Aorta (tissue), 5 donors: Measurements from ENCODE around the gene FDXR. TPM values are rescaled to one million over a fixed set of nuclear protein-coding genes. Genes with fewer than 3 reads are reported as not detected.

ENCODE experiments used
- ATAC-seq: fragments of 200-7000 bp; cut with Tn5 transposase; one replicate; pipeline ENCODE4 v1.9.1; 2022; ENCODE audit warnings: moderate library complexity; ENCODE audit not compliant: low FRiP score
- DNase-seq, 2 donors: peaks; one replicate each; pipeline ENCODE4 v3.0.0-alpha.2; 2020
- H3K27ac ChIP-seq, 2 donors: one replicate each; pipeline ENCODE4 v1.5.1; 2013; ENCODE audit warnings: low read length in 2 of 2, mild to moderate bottlenecking in 2 of 2, moderate library complexity in 2 of 2, control low read depth in 1 of 2, inconsistent platforms in 1 of 2, low read depth in 1 of 2
- H3K27me3 ChIP-seq, 2 donors: one replicate each; pipeline ENCODE4 v1.6.1; 2013; ENCODE audit warnings: control low read depth in 1 of 2, low read length in 1 of 2, mild to moderate bottlenecking in 1 of 2, moderate library complexity in 1 of 2; ENCODE audit not compliant: insufficient read depth in 2 of 2, control insufficient read depth in 1 of 2
- H3K36me3 ChIP-seq, 2 donors: one replicate each; pipeline ENCODE4 v1.6.1; 2013; ENCODE audit warnings: control low read depth in 1 of 2, low read length in 1 of 2, mild to moderate bottlenecking in 1 of 2; ENCODE audit not compliant: insufficient read depth in 2 of 2, control insufficient read depth in 1 of 2
- H3K4me1 ChIP-seq, 2 donors: one replicate each; pipeline ENCODE4 v1.6.1; 2013; ENCODE audit warnings: low read length in 2 of 2, control low read depth in 1 of 2, mild to moderate bottlenecking in 1 of 2, moderate library complexity in 1 of 2; ENCODE audit not compliant: insufficient read depth in 2 of 2, control insufficient read depth in 1 of 2
- H3K4me3 ChIP-seq, 2 donors: one replicate each; pipeline ENCODE4 v1.5.1; 2013; ENCODE audit warnings: low read length in 2 of 2, control low read depth in 1 of 2, mild to moderate bottlenecking in 1 of 2
- H3K9me3 ChIP-seq: one replicate; pipeline ENCODE4 v1.6.1; 2013; ENCODE audit warnings: mild to moderate bottlenecking, low read length; ENCODE audit not compliant: control insufficient read depth
- WGBS, 2 donors: extraction: QIAGEN DNeasy Blood & Tissue Kit; methylation state at CpG; one replicate each; pipeline ENCODE4 v1.1.7; 2013; 5-methylcytosine and 5-hydroxymethylcytosine counted together
- intact Hi-C, 2 donors: fragments of 100-400 bp; cut with DNase I; formaldehyde crosslinking; loops; one replicate each; pipeline versions ENCODE4 v1.14.2 to v1.15.0; 2022
- polyA plus RNA-seq, 2 donors: library from polyadenylated mRNA; stranded (reverse); fragments of 200-250 nt; gene quantifications; one replicate each; pipeline ENCODE4 v1.2.3, GENCODE V29; 2013
- total RNA-seq, 2 donors: library from RNA; stranded (reverse); fragmentation: NEBNext Ultra II Directional; extraction: Animal tissue kit (Norgen Biotek cat#: 25700); gene quantifications; one replicate each; pipeline ENCODE4 v1.2.1, GENCODE V29; 2021
- donor health status: healthy with polysubstance abuse.
- donor health status: Bipolar disorder and iron deficiency.
- donor health status: DM: no; HTN: no; CAD: no.
- donor health status: DM: no; HTN: no; CAD: no.
- donor health status: DM: yes; HTN: yes; CAD: no.

Gene FDXR
- total and polyA plus RNA-seq, 4 donors: 4.0 to 18.1 (median 7.4) TPM

DNA sequence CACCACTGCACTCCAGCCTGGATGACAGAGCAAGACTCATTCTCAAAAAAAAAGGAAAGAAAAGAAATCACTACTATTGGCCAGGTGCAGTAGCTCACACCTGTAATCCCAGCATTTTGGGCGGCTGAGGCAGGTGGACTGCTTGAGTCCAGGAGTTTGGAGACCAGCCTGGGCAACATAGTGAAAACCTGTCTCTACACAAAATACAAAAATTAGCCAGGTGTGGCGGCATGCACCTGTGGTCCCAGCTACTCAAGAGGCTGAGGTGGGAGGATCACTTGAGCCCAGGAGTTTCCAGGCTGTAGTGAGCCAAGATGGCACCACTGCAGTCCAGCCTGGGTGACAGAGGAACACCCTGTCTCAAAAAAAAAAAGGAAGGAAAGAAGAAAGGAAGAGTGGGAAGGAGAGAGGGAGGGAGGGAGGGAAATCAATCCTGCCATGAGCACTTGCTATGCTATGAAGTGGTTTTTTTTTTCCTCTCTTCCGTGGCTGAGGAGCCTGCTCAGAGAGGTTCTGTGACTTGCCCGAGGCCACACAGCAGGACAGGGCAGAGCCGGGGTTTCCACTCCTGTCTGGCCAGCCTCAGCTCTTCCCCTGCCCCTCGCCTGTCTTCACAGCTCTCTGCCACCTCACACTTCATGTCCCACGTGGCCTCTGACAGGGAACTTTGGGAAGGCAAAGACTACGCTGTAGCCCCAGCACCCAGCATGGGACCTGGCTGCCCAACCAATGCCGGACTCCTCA is 24.0 kb downstream of the FDXR start:
- no peaks in the 10 kb centered on the region for H3K9me3 ChIP-seq
- WGBS, 2 donors: 63 to 72% methylated on average over 9 of the region's 9 CpGs
- no peak overlapping the region for H3K4me3 ChIP-seq
- DNase-seq: no peak
- no peaks in the 10 kb centered on the region for H3K4me1 ChIP-seq
- no peaks in the 10 kb centered on the region for H3K36me3 ChIP-seq
- H3K27me3 ChIP-seq: no peaks in the 10 kb centered on the region
- no peak overlapping the region for H3K27ac ChIP-seq
- no peak for ATAC-seq
- intact Hi-C loops: no loop called here

DNA sequence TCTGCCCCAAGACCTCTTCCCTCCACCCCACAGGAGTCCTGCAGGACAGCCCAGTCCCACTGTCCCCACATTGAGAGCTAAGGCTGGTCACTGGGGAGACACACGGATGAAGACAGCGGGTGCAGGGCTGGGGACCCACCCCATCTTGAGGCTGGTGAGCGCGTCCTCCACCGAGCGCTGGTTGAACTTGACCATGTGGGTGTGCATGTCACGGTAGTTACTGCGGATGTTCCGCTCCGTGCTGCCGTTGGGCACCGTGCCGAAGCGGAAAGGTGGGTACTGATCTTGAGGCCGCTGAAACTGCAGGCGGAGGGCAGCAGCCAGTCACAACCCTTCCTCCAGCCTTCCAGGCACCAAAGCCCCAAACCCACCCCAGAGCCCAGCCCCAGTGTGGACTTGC is 26.2 kb downstream of the FDXR start:
- DNase-seq (no peak), ATAC-seq (no peak)
- H3K27ac ChIP-seq: no peak overlapping the region
- H3K36me3 ChIP-seq: no peaks in the 10 kb centered on the region
- no peaks in the 10 kb centered on the region for H3K9me3 ChIP-seq
- 95 to 97% methylated on average over 16 of the region's 16 CpGs for WGBS, 2 donors
- H3K4me1 ChIP-seq: no peaks in the 10 kb centered on the region
- H3K27me3 ChIP-seq: no peaks in the 10 kb centered on the region
- no peak overlapping the region for H3K4me3 ChIP-seq
- intact Hi-C loops: no loop called here

DNA sequence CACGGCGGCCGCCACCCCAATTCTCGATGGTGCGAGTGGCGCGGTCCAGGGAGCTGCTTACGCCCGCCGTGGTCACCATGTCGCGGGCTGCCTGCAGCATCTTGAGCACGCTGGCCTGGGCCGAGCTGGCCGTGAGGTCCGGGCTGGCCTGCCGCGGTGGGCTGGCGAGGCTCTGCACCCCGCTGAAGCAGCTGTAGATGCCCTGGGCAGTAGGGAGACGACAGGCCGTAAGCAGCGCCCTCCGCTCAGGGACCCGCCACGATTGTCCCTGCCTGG is 29.5 kb downstream of the FDXR start:
- Histone ChIP-seq H3K4me1 (no peaks in the 10 kb centered on the region), H3K27ac (no peak overlapping the region), H3K4me3 (no peak overlapping the region), H3K36me3 (no peaks in the 10 kb centered on the region), H3K9me3 (no peaks in the 10 kb centered on the region), H3K27me3 (no peaks in the 10 kb centered on the region)
- ATAC-seq: no peak
- intact Hi-C loops: no loop called here
- WGBS, 2 donors: 32 to 38% methylated on average over 22 to 26 of the region's 26 CpGs
- DNase-seq: no peak

DNA sequence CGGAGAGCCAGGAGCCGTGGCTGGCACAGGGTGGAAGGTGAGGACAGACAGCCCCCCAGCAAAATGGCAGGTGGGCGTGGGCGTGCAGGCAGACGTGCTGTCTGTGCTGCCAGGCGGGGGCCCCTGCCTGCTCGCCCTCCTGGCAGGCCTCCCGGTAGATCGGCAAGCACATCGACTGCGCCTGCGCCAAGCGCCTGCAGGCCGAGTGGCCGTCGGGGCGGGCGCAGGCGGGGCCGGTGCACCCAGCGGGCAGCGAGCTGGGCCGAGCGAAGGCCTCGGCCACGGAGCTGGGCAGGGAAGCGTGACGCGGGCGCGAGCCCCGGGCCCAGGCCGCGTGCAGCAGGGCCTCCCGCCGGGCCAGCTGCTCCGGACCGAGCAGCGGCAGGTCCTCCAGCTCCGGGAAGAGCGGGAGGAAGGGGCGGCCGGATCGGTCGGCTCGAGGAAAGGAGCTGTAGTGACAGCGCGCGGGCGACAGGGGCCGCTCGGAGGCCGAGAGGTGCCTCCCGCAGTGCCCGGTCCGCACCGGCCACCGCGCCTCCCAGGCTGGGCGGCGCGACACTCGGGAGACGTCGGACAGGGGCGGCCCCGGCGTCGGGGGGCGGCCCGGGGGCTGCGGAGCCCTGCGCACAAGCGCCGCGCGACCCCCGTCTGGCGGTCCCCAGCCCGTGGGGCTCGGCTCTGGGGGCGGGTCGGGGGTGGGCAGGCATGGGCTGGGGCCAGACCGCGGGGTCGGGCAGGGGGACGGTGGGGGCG is 30.0 kb downstream of the FDXR start:
- peak; percentile 81 to 92 for DNase-seq
- no peak overlapping the region for H3K27ac ChIP-seq
- 2% methylated on average over 70 to 88 of the region's 88 CpGs for whole genome bisulfite sequencing, 2 donors
- H3K4me3 ChIP-seq: no peak overlapping the region
- H3K27me3 ChIP-seq: no peaks in the 10 kb centered on the region
- no peaks in the 10 kb centered on the region for H3K9me3 ChIP-seq
- intact Hi-C loops: no loop called here
- H3K4me1 ChIP-seq: no peaks in the 10 kb centered on the region
- no peaks in the 10 kb centered on the region for H3K36me3 ChIP-seq
- peak; percentile 74 for ATAC-seq

DNA sequence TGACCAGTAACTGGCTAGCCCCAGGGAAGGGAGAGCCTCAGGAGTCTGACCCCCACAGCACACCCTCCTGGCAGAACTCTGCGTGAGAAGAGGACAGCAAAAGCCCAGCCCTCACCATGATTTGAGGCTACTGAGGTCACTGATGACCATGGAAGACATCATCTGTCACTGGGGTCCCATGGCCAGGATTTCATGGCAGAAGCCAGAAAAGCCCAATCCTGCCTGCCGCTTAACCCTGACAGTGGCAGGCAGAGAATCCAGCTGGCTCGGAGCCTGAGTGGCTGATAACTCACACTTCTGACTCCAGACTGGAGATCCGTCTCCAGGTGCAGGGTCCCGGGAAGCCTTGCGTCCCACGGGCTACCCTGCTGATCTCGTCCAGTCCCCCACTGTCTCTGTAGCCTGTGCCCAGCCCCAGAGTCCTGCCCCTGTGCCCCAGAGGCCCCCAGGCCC is 30.6 kb downstream of the FDXR start:
- WGBS, 2 donors: 30 to 36% methylated on average over 8 of the region's 8 CpGs
- intact Hi-C loops: no loop called here
- DNase-seq (no peak), ATAC-seq (no peak)
- H3K4me3 ChIP-seq: no peak overlapping the region
- H3K9me3 ChIP-seq: no peaks in the 10 kb centered on the region
- no peaks in the 10 kb centered on the region for H3K4me1 ChIP-seq
- H3K27me3 ChIP-seq: no peaks in the 10 kb centered on the region
- no peak overlapping the region for H3K27ac ChIP-seq
- no peaks in the 10 kb centered on the region for H3K36me3 ChIP-seq

DNA sequence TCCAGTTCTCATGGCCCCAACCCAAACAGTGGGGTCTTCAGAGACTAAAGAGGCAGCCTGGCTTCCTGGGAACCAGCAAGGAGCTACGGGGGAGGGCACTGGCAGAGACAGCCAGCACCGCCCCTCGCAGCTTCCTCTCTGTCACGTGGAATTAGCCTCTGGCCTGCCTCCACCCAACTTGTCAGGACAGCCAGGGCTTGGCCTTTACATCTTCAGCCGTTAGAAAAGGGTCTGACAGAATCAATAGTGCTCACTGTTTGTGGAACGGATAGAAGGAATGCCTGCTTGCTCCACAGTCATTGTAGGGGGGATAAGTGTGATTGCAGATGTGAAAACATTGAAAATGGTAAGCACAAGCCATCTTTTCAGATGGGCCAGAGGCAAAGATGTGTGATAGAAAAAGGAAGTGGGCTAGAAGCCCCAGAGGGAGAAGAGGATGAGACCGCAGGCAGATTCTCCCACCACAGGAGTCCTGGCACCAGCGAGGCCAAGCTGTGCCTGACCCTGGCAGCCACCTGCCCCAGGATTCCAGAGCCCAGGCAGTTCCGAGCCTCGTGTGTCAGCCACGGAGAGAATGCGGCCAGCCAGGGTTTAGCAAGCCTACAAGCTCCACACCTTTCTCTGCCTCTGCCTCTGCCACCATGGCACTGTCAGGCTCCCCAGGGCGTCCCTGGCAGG is 31.7 kb downstream of the FDXR start:
- H3K9me3 ChIP-seq: no peaks in the 10 kb centered on the region
- no peak overlapping the region for H3K4me3 ChIP-seq
- ATAC-seq (no peak), DNase-seq (peak in 1 of 2 donors; percentile 84)
- no peaks in the 10 kb centered on the region for H3K36me3 ChIP-seq
- H3K4me1 ChIP-seq: no peaks in the 10 kb centered on the region
- intact Hi-C loops: no loop called here
- no peaks in the 10 kb centered on the region for H3K27me3 ChIP-seq
- 43 to 50% methylated on average over 13 of the region's 13 CpGs for WGBS, 2 donors
- H3K27ac ChIP-seq: no peak overlapping the region

DNA sequence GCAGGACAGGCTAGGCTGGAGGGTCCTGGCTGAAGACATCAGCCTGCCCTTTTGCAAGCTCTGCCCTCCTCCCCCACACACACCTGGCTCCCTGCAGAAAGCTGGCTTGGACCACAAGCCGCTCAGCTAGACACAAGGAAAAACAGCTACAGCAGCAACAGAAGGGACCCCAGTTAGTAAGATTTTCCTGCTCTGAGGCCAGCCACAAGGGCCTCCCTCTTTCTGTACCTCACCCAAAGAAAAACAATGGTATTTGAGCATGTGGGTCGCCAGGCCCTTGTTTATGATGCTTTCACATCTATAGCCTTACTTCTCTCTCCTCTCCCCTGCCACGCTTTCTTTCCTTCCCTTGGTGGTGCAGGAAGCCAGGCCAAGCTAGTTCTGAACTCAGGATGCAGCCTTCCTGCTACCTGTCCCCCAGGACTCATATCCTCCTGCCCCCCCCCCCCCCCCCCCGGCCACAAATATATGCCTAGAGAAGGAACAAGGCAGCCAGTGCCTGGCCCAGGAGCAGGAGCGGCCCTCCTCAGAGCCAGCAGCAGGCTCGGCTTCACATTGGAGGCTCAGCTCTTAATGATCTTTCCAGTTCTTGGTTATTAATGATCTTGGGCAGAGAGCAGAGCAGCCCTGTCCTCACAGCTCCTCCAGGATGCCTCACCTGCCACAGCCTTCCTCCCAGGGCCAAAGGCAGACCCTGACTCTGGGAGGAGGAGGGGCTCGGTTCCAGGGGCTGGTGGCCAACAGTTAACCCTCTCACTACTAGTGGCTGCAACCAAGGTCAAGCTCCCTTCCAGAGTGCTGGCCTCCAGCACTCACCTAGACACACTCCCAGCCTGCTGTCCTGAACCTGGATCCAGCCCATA is 32.6 kb downstream of the FDXR start:
- H3K36me3 ChIP-seq: no peaks in the 10 kb centered on the region
- DNase-seq (no peak), ATAC-seq (no peak)
- 72 to 74% methylated on average over 6 to 7 of the region's 7 CpGs for WGBS, 2 donors
- H3K27me3 ChIP-seq: no peaks in the 10 kb centered on the region
- H3K27ac ChIP-seq: no peak overlapping the region
- no peaks in the 10 kb centered on the region for H3K4me1 ChIP-seq
- no peak overlapping the region for H3K4me3 ChIP-seq
- no peaks in the 10 kb centered on the region for H3K9me3 ChIP-seq
- intact Hi-C loops: no loop called here

DNA sequence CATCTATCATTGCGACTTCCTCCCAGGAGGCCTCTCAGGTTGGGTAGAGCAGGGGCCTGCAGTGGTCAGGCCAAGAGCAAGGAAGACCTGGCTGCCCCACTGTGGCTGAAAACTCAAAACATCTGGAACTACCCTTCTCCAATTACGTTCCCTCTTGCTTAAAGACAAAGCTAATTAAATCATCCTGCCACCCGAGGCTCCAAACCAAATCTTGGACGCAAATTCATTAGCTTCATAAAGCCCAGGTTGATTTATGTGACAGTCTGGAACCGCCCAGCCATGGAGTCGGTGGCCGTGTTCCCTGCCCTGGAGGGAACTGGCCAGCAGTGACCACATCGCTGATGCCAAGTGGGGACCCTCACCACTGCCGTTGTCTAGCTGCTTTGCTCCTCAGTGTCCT is 34.5 kb downstream of the FDXR start:
- Histone ChIP-seq H3K36me3 (no peaks in the 10 kb centered on the region), H3K27ac (no peak overlapping the region), H3K4me1 (no peaks in the 10 kb centered on the region), H3K9me3 (no peaks in the 10 kb centered on the region), H3K27me3 (no peaks in the 10 kb centered on the region), H3K4me3 (no peak overlapping the region)
- intact Hi-C loops: no loop called here
- DNase-seq (peak in 1 of 2 donors; percentile 40), ATAC-seq (no peak)
- WGBS, 2 donors: 83% methylated on average over 9 of the region's 9 CpGs
